Measurements from ENCODE around the gene PARP1.
"Not testable (repeated sequence)": the region's sequence is repeated elsewhere in the genome, so short reads cannot be mapped to it uniquely, and the experiment has no call there.

PARP1 gene

GRCh38 chr1:226428791-226429461, 21.0 kb upstream of the PARP1 start:
- FAIRE-seq = no peak

GRCh38 chr1:226428348-226428747, 20.5 kb upstream of the PARP1 start:
- FAIRE-seq = no peak

GRCh38 chr1:226427131-226427530, 19.2 kb upstream of the PARP1 start:
- no peak for FAIRE-seq

DNA sequence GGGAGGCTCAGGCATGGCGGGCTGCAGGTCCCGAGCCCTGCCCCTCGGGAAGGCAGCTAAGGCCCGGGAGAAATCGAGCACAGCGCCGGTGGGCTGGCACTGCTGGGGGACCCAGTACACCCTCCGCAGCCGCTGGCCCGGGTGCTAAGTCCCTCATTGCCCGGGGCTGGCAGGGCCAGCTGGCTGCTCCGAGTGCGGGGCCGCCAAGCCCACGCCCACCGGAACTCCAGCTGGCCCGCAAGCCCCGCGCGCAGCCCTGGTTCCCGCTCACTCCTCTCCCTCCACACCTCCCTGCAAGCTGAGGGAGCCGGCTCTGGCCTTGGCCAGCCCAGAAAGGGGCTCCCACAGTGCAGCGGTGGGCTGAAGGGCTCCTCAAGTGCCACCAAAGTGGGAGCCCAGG, 18.5 kb upstream of the PARP1 start:
- FAIRE-seq = not testable (repeated sequence)

- no peak for FAIRE-seq
These were observed 17.6 kb upstream of the PARP1 start for GRCh38 chr1:226425431-226426031.

- no peak for FAIRE-seq
These were observed 17.1 kb upstream of the PARP1 start for GRCh38 chr1:226425004-226425378.

- FAIRE-seq = no peak
These were observed 16.5 kb upstream of the PARP1 start for GRCh38 chr1:226424221-226425003.

- FAIRE-seq = no peak
These were observed 14.6 kb upstream of the PARP1 start for GRCh38 chr1:226422478-226422877.

DNA sequence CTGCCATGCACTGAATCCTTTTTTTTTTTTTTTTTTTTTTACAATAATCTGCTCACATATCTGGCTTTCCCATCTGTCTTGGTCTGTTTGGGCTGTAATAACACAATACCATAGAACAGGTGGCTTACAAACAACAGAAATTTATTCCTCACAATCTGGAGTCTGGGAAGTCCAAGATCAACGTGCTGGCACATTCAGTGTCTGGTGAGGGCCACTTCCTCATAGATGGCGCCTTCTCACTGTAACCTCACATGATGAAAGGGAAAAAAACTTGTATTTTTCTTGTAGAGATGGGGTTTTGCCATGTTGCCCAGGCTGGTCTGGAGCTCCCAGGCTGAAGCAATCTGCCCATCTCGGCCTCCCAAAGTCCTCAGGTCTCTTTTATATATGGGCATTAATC, 13.0 kb upstream of the PARP1 start:
- FAIRE-seq = no peak

GRCh38 chr1:226420328-226420727, 12.4 kb upstream of the PARP1 start:
- FAIRE-seq = no peak

- no peak for FAIRE-seq
These were observed 11.6 kb upstream of the PARP1 start for GRCh38 chr1:226419284-226420029.

- no peak for FAIRE-seq
These were observed 10.1 kb upstream of the PARP1 start for GRCh38 chr1:226417830-226418546.

GRCh38 chr1:226417350-226417749, 9.5 kb upstream of the PARP1 start:
- FAIRE-seq = no peak

- FAIRE-seq = no peak
These were observed 6.3 kb upstream of the PARP1 start for GRCh38 chr1:226414098-226414698.

DNA sequence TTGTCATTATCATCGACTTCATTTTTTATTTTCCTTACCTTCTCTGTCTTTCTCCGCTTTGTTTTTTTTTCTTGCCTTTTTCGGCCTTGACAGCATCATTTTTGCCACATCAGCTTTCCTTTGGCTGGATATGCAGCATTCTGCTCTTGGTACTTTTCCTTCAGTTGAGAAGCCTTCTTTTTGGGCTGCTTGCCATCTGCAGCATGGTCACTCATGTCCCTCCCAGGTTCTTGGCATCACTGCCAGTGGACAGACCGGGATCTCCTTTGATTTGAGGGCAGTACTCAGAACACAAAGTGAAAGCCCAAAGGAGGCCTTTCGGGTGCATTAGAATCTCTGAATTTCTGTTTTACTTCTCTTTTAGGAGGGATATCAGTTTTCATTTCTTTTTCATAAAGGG, 3.7 kb upstream of the PARP1 start:
- FAIRE-seq = no peak

DNA sequence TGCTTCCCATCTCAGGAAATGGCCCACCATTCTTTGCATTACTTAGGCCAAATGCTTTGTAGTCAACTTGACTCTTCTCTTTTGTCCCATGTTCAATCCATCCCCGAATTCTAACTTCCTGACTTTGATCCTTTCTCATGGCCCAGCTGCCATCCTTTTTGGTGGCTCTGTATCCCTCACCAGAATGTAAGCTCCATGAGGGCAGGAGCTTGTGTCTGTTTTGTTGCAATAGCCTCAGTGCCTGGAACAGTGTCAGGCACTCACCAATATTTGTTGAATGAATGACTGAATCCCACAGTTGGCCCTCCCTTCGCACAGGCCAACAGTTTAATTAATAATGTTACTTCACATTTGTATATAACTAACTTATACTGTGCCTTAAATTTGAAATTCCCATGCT, 3.1 kb upstream of the PARP1 start:
- no peak for FAIRE-seq

DNA sequence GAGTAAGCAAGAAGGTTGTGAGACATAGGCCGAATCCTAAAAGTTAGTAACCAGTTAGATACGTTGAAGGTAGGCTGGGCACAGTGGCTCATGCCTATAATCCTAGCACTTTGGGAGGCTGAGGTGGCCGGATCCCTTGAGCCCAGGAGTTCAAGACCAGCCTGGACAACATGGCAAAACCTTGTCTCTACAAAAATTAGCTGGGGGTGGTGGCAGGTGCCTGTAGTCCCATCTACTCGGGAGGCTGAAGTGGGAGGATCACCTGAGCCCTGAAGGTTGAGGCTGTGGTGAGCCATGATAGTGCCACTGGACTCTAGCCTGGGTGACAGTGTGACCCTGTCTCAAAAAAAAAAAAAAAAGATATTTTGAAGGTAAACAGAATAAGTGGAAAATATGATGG, 1.5 kb upstream of the PARP1 start:
- FAIRE-seq = no peak

DNA sequence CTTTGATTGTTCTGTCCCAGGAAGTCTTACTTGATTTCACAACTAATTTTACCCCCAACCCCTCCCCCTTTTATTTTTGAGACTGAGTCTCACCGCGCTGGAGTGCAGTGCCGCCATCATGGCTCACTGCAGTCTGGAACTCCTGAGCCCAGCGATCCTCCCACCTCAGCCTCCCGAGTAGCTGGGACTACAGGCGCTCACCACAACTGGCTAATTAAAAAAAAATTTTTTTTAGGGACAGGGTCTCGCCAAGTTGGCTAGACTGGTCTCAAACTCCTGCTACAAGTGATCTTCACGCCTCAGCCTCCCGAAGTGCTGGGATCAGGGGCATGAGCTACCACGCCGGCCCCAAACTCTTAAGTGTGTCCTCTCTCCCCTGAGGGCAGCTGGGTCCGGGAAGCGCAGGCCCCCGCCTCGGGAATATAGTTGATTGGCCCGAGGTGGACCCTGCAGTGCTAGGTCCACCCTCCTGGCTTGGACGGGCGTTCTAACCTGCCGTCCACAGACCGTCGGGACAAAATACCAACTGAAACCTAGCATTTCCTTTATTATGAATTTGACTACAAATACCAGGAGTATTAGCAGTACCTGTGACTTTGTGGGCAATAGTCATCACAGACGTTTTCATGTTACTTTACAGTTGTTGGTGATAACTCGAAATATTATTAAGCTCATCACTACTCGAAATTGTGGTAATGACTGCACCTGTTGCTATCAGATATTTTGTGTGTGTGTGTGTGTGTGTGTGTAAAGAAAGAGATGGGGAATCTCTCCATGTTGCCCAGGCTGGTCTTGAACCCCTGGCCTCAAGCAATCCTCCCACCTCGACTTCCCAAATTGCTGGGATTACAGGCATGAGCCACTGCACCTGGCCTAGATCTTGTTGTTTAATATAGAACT, 642 bp upstream of the PARP1 start:
- FAIRE-seq = no peak

GRCh38 chr1:226407199-226407496, 745 bp downstream of the PARP1 start:
- no peak for FAIRE-seq

- no peak for FAIRE-seq
These were observed 1.5 kb downstream of the PARP1 start for GRCh38 chr1:226406401-226406881.

DNA sequence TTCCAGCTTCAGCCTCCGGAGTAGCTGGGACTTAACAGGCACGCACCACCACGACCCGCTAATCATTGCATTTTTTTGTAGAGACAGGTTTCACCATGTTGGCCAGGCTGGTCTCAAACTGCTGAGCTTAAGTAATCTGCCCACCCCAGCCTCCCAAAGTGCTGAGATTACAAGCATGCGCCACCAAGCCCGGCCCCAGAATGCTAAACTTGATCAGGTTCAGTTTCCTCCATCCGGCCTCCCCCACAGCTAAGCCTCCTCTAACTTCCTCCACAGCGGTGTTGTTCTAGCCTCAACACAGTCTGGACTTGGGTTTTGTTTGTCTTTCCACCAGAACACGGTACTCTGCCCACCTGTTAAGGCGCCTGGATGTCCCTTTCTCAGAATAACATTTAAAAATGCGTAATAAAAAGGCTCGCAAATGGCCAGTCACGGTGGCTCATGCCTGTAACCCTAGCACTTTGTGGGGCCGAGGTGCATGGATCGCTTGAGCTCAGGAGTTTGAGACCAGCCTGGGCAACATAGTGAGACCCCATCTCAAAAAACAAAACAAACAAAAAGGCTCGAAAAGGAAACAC, 2.4 kb downstream of the PARP1 start:
- no peak for FAIRE-seq
